Activated CD4-positive, alpha-beta memory T cell treated with anti-CD3 and anti-CD28 coated beads, Interleukin-2, amount 10 ng/mL, durations not matched to agents 7 days and 5 days (primary cell): ENCODE data around the gene MCTP2. TPM values are rescaled to one million over a fixed set of nuclear protein-coding genes. Genes with fewer than 3 reads are reported as not detected.

Experiments
- CTCF ChIA-PET: fragments of 350-600 bp; sonication (Branson Sonifier 250); formaldehyde crosslinking; loops from one replicate; lab custom pipeline; 2021; ENCODE audit warnings: antibody characterized with exemption, inconsistent platforms; lab: Charles Lee
- POLR2A ChIA-PET: fragments of 350-600 bp; sonication (Branson Sonifier 250); formaldehyde crosslinking; loops from one replicate; lab custom pipeline; 2021; ENCODE audit warnings: antibody characterized with exemption; lab: Charles Lee
- DNase-seq: peaks from one replicate; pipeline ENCODE4 v3.0.0-alpha.2; 2020
- H3K27ac Mint-ChIP-seq: one replicate; pipeline ENCODE4 v1.8.0; 2021; ENCODE audit warnings: mild to moderate bottlenecking, mixed read lengths
- H3K27me3 Mint-ChIP-seq: one replicate; pipeline ENCODE4 v1.8.0; 2021; ENCODE audit warnings: mixed read lengths
- H3K36me3 Mint-ChIP-seq: one replicate; pipeline ENCODE4 v1.8.0; 2021; ENCODE audit warnings: low read depth, mixed read lengths
- H3K4me1 Mint-ChIP-seq: one replicate; pipeline ENCODE4 v1.8.0; 2021; ENCODE audit warnings: mixed read lengths
- H3K4me3 Mint-ChIP-seq: one replicate; pipeline ENCODE4 v1.8.0; 2021; ENCODE audit warnings: mild to moderate bottlenecking, mixed read lengths
- H3K9me3 Mint-ChIP-seq: one replicate; pipeline ENCODE4 v1.8.0; 2021; ENCODE audit warnings: mixed read lengths
- total RNA-seq, 2 experiments: library from RNA; stranded (reverse); gene quantifications; one replicate each; pipeline ENCODE4 v1.2.3, GENCODE V29; 2021

MCTP2 gene
- total RNA-seq, 2 experiments from 2014 or later = 46.7 to 48.7 TPM

DNA sequence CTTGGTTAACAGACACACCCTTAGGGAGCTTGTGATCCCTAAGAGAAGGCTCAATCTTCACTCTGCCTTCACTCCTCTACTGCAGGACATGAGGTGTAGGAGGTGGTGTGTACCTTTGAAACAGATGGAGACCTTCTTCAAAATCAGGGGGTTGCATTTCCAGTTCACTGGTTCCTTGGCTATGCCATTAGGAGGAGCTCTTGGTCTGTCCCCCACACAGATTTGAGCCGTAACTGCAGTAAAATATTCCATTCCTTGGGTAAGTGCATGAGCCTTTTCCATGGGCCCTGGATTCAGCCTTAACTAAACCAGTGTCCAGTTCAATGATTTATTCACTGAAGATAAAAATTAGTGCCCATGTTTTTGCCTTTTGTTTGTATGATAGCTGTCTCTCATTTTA is 144.6 kb downstream of the MCTP2 start:
- no peaks in the 10 kb centered on the region for H3K4me1 Mint-ChIP-seq
- no peak overlapping the region for H3K27ac Mint-ChIP-seq
- H3K36me3 Mint-ChIP-seq = peaks cover 18% of the 10 kb centered on the region
- no peak overlapping the region for H3K4me3 Mint-ChIP-seq
- no peak for DNase-seq
- no peaks in the 10 kb centered on the region for H3K9me3 Mint-ChIP-seq
- CTCF ChIA-PET = interaction anchor here (1.6 kb wide), 1 partner anchor 11 kb away, joined by 3 read pairs; no protein-coding TSS in a partner anchor
- POLR2A ChIA-PET = no interaction called here
- no peaks in the 10 kb centered on the region for H3K27me3 Mint-ChIP-seq

DNA sequence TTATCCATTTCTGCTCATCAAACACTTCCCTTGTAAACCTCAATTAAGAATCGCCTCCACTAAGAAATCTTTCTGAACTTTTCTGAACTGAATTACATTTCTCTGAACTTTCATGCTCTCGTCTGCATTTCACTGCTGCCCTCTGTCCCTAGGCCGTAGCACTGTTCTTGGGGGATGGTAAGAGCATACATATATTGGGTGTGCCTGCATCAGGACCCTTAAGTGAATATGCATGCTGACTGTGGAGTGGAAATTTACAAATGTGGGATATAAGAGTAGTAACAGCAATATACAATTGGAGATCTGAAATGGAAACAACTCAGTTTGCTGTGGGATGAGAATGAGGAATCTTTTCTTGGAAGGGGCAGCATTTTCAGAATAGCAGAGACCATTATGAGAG is 148.6 kb downstream of the MCTP2 start:
- H3K4me1 Mint-ChIP-seq = no peaks in the 10 kb centered on the region
- no peaks in the 10 kb centered on the region for H3K27me3 Mint-ChIP-seq
- POLR2A ChIA-PET = no interaction called here
- no peaks in the 10 kb centered on the region for H3K9me3 Mint-ChIP-seq
- CTCF ChIA-PET = interaction anchor here (0.7 kb wide), 1 partner anchor 1343 kb away, joined by 3 read pairs; no protein-coding TSS in a partner anchor
- H3K4me3 Mint-ChIP-seq = no peak overlapping the region
- H3K36me3 Mint-ChIP-seq = peaks cover 16% of the 10 kb centered on the region
- no peak overlapping the region for H3K27ac Mint-ChIP-seq
- no peak for DNase-seq

DNA sequence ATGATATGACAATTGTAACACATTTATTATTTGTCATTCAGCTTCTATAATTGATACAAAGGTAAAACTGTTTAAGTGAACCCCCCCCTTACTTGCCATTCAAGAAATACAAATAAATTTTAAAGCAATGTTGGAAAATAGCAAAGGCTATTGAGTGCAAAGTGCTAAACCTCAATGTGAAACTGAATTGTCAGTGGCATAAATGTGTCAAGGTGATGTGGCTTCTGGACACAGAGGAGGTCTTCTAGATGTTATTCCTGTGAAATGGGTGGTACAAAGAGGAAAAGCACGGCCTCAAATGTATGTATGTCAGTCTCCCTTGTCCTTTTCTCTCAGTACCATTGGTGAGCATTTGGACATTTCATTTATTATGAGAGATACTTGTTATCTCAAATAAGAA is 149.4 kb downstream of the MCTP2 start:
- Mint-ChIP-seq H3K36me3 (peaks cover 21% of the 10 kb centered on the region), H3K4me1 (no peaks in the 10 kb centered on the region), H3K4me3 (no peak overlapping the region), H3K27ac (no peak overlapping the region), H3K27me3 (no peaks in the 10 kb centered on the region), H3K9me3 (no peaks in the 10 kb centered on the region)
- CTCF ChIA-PET = interaction anchor here (0.7 kb wide), 1 partner anchor 1344 kb away, joined by 3 read pairs; no protein-coding TSS in a partner anchor
- DNase-seq = no peak
- POLR2A ChIA-PET = no interaction called here

DNA sequence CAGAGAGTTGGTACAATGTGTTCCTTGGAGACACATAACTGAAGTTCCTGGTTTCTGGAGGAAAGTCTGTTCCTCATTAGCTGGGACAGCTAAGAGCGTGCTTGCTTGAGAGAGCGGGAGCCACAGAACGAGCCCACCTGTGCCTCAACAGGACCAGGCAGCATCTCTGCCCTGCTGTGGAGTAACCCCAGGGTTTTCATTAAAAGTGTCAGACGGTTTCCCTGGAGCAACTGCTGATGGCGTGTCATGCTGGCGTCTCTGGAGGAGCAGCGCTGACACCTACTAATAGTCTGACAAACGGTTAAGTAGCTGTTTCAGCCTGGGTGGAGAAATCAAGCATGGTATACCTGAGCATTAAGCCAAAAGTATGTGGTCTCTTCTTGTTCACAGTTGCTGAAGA is 150.0 kb downstream of the MCTP2 start:
- CTCF ChIA-PET = no interaction called here
- H3K4me1 Mint-ChIP-seq = no peaks in the 10 kb centered on the region
- DNase-seq = no peak
- H3K9me3 Mint-ChIP-seq = no peaks in the 10 kb centered on the region
- no peaks in the 10 kb centered on the region for H3K27me3 Mint-ChIP-seq
- no peak overlapping the region for H3K4me3 Mint-ChIP-seq
- POLR2A ChIA-PET = no interaction called here
- peaks cover 27% of the 10 kb centered on the region for H3K36me3 Mint-ChIP-seq
- H3K27ac Mint-ChIP-seq = no peak overlapping the region

DNA sequence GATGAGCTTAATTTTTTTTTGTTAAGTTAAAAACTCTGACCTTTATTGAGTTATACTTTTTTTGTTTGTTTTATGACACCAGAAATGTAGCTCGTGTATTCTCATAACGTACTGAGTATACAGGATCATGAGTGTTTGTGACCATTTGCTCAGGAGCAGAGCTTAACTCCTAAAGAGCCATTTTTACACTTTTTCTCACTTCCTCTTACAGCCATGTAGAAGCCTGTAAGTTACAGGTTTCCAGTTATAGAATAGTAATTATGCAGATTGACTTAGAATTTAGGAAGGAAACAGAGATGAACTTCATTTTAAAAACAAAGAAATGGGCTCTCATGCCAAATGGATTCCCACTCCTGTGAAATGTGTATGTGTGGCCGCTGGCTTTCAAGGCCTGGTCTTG is 151.7 kb downstream of the MCTP2 start:
- H3K27me3 Mint-ChIP-seq = no peaks in the 10 kb centered on the region

DNA sequence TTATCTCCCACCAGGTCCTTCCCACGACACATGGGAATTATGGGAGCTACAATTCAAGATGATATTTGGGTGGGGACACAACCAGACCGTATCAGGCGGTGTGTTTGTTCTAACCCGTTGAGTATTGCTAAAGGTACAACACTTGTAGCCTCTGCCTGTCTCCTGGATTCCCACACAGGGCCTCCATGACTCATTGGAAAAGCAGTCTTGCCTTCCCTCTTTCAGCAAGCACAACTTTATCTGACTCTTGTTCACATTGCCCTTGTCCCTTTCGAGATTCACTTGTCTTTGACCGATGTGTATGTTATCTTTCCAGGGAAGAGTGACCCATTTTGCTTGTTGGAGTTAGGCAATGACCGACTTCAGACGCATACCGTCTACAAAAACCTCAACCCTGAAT is 152.3 kb downstream of the MCTP2 start:
- H3K27ac Mint-ChIP-seq = no peak overlapping the region
- no peak for DNase-seq

More for the DNA sequence above, 151.7 kb downstream of the MCTP2 start:
- Mint-ChIP-seq H3K4me1 (peaks cover 14% of the 10 kb centered on the region), H3K36me3 (peaks cover 37% of the 10 kb centered on the region), H3K4me3 (no peak overlapping the region), H3K27ac (no peak overlapping the region), H3K9me3 (no peaks in the 10 kb centered on the region)
- CTCF ChIA-PET = no interaction called here
- POLR2A ChIA-PET = no interaction called here
- DNase-seq = no peak

DNA sequence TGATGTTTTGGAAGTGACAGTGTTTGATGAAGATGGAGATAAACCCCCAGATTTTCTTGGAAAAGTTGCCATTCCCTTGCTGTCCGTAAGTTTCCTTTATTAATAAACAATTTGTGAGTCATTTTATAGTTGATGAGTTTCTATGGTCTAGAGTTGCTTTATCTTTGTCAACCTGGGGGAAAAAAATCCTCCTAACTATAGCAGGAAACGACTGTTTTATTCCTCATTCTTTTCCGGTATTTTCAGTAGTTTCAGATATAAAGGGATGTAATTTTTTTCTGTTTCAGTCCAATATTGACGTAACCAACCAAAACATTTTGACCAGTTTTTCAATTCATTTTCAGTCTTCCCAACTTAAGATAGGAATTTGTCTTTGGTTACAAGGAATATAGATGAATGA is 154.1 kb downstream of the MCTP2 start:
- CTCF ChIA-PET = interaction anchor here (0.7 kb wide), 1 partner anchor 17 kb away, joined by 3 read pairs; no protein-coding TSS in a partner anchor

More for the DNA sequence above, 152.3 kb downstream of the MCTP2 start:
- H3K36me3 Mint-ChIP-seq = peaks cover 37% of the 10 kb centered on the region
- peaks cover 19% of the 10 kb centered on the region for H3K4me1 Mint-ChIP-seq
- no peaks in the 10 kb centered on the region for H3K9me3 Mint-ChIP-seq
- no peaks in the 10 kb centered on the region for H3K27me3 Mint-ChIP-seq
- ChIA-PET CTCF (no interaction called here), POLR2A (no interaction called here)
- no peak overlapping the region for H3K4me3 Mint-ChIP-seq

DNA sequence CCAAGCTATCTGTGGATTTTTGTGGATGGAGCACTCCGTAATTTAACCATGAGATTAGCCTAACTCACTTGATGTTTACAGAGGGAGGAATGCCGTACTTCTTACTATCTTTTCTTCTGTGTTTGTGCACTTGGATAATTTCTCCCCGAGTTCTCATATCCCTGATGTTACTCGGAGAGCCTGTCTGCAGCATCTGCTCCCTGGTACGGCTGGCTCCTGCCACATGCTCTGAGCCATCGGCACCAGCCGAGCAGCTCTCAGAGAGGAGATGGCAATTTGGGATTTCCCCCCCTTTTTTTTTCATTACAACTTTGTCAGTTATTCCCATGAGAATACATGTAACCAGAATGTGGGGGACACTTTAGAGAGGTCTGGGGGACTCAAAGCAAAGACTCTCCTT is 155.0 kb downstream of the MCTP2 start:
- ChIA-PET CTCF (no interaction called here), POLR2A (no interaction called here)
- Mint-ChIP-seq H3K36me3 (peaks cover 42% of the 10 kb centered on the region), H3K27ac (no peak overlapping the region), H3K9me3 (no peaks in the 10 kb centered on the region), H3K4me3 (no peak overlapping the region), H3K4me1 (peaks cover 26% of the 10 kb centered on the region), H3K27me3 (no peaks in the 10 kb centered on the region)
- no peak for DNase-seq

More for the DNA sequence above, 154.1 kb downstream of the MCTP2 start:
- Mint-ChIP-seq H3K9me3 (no peaks in the 10 kb centered on the region), H3K4me1 (peaks cover 26% of the 10 kb centered on the region), H3K4me3 (no peak overlapping the region), H3K27me3 (no peaks in the 10 kb centered on the region), H3K36me3 (peaks cover 41% of the 10 kb centered on the region), H3K27ac (no peak overlapping the region)
- DNase-seq = no peak
- POLR2A ChIA-PET = no interaction called here

DNA sequence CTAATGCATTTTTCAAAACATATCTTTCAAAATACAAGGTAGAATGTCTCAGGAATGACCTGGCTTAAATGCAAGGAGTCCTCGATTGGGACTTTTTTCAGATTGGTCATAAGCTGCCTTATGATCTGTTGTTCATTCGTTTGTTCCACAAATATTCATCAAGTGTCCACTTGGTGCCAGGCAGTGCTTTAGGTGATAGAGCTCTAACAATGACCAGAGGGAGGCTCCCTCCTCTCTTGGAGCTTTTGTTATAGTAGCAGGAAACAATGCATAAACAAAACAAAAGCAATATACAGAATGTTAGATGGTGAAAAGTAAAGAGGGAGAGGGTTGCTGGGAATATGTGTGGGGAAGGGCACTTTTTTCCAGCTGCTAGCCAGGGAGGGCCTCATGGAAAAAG is 156.1 kb downstream of the MCTP2 start:
- CTCF ChIA-PET = interaction anchor here (0.7 to 1.0 kb wide), 2 partner anchors 11 to 14 kb away, joined by 3 read pairs; no protein-coding TSS in a partner anchor
- peaks cover 26% of the 10 kb centered on the region for H3K4me1 Mint-ChIP-seq
- no peak overlapping the region for H3K4me3 Mint-ChIP-seq
- no peak for DNase-seq
- H3K36me3 Mint-ChIP-seq = peaks cover 47% of the 10 kb centered on the region
- H3K9me3 Mint-ChIP-seq = no peaks in the 10 kb centered on the region
- H3K27ac Mint-ChIP-seq = peak overlapping the region; percentile 64
- POLR2A ChIA-PET = no interaction called here
- no peaks in the 10 kb centered on the region for H3K27me3 Mint-ChIP-seq

DNA sequence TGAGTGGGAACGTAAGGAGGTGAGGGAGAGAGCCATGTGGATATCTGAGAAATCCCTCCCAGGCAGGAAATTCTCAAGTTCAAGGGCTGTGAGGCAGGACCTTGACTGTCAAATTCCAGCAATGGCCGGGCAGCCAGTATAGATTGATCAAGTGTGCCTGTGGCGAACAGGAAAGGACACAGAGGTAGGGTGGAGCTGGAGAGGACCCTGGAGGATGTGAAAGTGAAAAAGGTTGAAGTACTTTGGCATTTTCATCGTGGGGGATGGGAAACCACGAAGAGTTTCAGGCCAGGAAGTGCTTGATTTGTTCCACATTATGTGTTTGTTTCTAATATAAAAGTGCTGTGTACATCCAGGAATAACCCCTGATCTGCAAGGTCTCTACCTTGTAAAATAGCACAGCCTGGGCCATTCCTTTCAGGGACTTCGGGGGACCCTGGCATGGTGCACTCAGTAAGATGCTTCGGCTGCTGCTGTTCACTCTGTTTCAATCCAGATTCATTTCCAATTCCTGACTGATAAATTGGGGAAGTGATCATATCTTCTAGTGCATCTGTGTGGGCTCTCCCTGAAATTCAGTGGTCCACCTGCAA is 156.6 kb downstream of the MCTP2 start:
- H3K4me3 Mint-ChIP-seq = no peak overlapping the region
- POLR2A ChIA-PET = no interaction called here
- H3K27ac Mint-ChIP-seq = peak overlapping the region; percentile 64

DNA sequence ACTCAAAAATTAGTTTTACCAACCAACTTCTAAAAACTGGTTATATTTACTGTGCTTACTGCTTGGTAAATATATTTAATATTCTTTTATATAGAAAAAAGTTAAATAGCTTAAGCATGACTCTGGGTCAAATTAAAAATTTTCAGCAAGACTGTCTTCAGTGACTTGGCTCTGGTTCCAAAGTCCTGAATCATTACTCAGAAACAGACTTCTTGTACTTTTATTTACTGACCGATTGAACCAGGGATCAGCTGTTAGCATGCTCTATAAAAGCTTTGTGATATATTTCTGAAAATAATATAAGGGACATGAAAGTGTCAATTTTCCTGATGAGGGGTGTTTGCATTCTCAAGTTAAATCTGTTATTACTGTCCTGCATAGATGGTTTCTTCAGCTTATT is 164.3 kb downstream of the MCTP2 start:
- Mint-ChIP-seq H3K4me3 (no peak overlapping the region), H3K27ac (no peak overlapping the region), H3K9me3 (no peaks in the 10 kb centered on the region), H3K36me3 (peaks cover 6% of the 10 kb centered on the region), H3K4me1 (no peaks in the 10 kb centered on the region), H3K27me3 (no peaks in the 10 kb centered on the region)
- ChIA-PET POLR2A (no interaction called here), CTCF (interaction anchor here (1.7 kb wide), 1 partner anchor 18 kb away, joined by 4 read pairs; no protein-coding TSS in a partner anchor)
- DNase-seq = no peak

More for the DNA sequence above, 156.6 kb downstream of the MCTP2 start:
- Mint-ChIP-seq H3K9me3 (no peaks in the 10 kb centered on the region), H3K36me3 (peaks cover 45% of the 10 kb centered on the region), H3K27me3 (no peaks in the 10 kb centered on the region), H3K4me1 (peaks cover 26% of the 10 kb centered on the region)
- DNase-seq = peak; percentile 32
- CTCF ChIA-PET = interaction anchor here (0.6 to 1.0 kb wide), 2 partner anchors 15 to 23 kb away, joined by 3 to 4 read pairs; no protein-coding TSS in a partner anchor

DNA sequence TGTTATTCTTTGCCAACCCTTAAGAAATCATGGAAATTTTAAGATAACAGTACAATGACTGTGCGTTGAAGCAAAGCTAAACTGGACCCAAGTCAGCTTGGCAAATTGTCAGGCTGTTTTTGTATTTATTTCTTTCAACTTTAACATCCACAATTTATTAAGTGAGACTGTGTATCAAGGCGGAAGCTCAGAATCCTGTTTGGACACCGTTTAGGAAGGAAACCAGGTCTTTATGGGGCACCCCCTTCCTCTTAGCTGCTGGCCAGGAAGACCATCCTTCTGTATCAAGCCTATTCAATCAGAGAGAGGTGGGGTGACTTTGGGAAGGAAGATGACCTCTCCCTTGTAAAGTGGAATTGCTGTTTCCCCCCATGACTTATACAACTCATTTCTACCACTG is 166.0 kb downstream of the MCTP2 start:
- no peaks in the 10 kb centered on the region for H3K27me3 Mint-ChIP-seq
- ChIA-PET POLR2A (no interaction called here), CTCF (no interaction called here)
- H3K4me1 Mint-ChIP-seq = no peaks in the 10 kb centered on the region
- no peak for DNase-seq
- H3K36me3 Mint-ChIP-seq = peaks cover 4% of the 10 kb centered on the region
- H3K27ac Mint-ChIP-seq = no peak overlapping the region
- no peak overlapping the region for H3K4me3 Mint-ChIP-seq
- no peaks in the 10 kb centered on the region for H3K9me3 Mint-ChIP-seq

DNA sequence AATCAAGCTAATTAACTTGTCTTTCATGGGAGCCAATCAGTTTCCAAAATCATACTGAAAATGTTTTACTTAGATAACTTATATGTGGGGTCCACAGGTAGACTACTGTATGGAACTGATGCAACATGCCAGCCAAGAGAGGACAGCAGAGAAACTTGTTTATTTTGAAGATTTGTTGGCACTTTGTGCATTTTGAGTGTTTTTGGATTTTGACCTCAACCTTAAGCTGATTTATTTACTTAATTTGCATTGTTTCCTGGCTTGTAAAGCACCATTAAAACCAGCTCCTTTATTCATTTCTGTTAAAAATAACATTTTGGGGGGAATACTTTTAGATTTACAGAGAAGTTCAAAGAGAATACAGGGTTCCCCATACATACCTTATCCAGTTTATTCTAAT is 166.6 kb downstream of the MCTP2 start:
- Mint-ChIP-seq H3K4me1 (no peaks in the 10 kb centered on the region), H3K27ac (no peak overlapping the region), H3K9me3 (no peaks in the 10 kb centered on the region), H3K4me3 (no peak overlapping the region), H3K36me3 (peaks cover 9% of the 10 kb centered on the region), H3K27me3 (no peaks in the 10 kb centered on the region)
- no peak for DNase-seq
- ChIA-PET POLR2A (no interaction called here), CTCF (no interaction called here)
